GM06990 (cell line): ENCODE measurements around the gene SOWAHD.
"Not testable (repeated sequence)": the region's sequence is repeated elsewhere in the genome, so short reads cannot be mapped to it uniquely, and the experiment has no call there.

Experiments used
- DNase-seq: peaks from one replicate; pipeline ENCODE4 v3.0.0-alpha.2; 2011; ENCODE audit not compliant: insufficient read length; ENCODE audit errors: extremely low read depth
- H3K27me3 ChIP-seq: replicated peaks from 2 replicates; pipeline ENCODE4 v1.6.0; 2011; ENCODE audit warnings: low read length; ENCODE audit not compliant: control insufficient read depth, insufficient read depth
- H3K36me3 ChIP-seq: 2 replicates; pipeline ENCODE4 v1.5.1; 2011; ENCODE audit warnings: low read length; ENCODE audit not compliant: control insufficient read depth, insufficient read depth
- H3K4me3 ChIP-seq: replicated peaks from 2 replicates; pipeline ENCODE4 v1.5.1; 2011; ENCODE audit warnings: low read depth, mild to moderate bottlenecking, control low read depth, low read length
- TF ChIP-seq, protein P1 (sequence below): IDR thresholded peaks from 2 replicates; pipeline ENCODE4 v1.5.1; 2011; ENCODE audit warnings: low read length, control low read depth, mild to moderate bottlenecking, inconsistent platforms; ENCODE audit not compliant: insufficient read depth, poor library complexity, severe bottlenecking

SOWAHD gene

DNA sequence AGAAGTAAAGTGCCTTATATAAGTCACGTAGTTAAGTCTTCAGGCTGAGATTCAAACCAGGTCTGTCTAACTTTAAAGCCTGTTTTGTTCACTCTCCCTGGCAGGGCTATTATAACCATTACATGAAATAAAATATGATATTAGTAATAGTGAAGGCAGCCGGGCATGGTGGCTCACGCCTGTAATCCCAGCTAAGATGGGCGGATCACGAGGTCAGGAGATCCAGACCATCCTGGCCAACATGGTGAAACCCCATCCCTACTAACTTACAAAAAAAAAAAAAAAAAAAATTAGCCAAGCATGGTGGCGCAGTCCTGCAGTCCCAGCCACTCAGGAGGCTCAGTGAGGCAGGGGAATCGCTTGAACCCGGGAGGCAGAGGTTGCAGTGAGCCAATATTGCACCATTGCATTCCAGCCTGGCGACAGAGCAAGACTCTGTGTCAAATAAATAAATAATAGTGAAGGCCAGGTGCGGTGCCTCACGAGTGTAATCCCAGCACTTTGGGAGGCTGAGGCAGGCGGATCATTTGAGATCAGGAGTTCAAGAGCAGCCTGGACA is 22.1 kb upstream of the SOWAHD start:
- no peaks in the 10 kb centered on the region; the same call in 1 of the 2 replicates for H3K27me3 ChIP-seq
- no peaks in the 10 kb centered on the region for H3K36me3 ChIP-seq
- TF ChIP-seq, protein P1, sequence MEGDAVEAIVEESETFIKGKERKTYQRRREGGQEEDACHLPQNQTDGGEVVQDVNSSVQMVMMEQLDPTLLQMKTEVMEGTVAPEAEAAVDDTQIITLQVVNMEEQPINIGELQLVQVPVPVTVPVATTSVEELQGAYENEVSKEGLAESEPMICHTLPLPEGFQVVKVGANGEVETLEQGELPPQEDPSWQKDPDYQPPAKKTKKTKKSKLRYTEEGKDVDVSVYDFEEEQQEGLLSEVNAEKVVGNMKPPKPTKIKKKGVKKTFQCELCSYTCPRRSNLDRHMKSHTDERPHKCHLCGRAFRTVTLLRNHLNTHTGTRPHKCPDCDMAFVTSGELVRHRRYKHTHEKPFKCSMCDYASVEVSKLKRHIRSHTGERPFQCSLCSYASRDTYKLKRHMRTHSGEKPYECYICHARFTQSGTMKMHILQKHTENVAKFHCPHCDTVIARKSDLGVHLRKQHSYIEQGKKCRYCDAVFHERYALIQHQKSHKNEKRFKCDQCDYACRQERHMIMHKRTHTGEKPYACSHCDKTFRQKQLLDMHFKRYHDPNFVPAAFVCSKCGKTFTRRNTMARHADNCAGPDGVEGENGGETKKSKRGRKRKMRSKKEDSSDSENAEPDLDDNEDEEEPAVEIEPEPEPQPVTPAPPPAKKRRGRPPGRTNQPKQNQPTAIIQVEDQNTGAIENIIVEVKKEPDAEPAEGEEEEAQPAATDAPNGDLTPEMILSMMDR: no peak
- H3K4me3 ChIP-seq: no peak overlapping the region
- DNase-seq: no peak

GRCh38 chrX:119738742-119739141 is 19.6 kb upstream of the SOWAHD start:
- Histone ChIP-seq H3K36me3 (no peaks in the 10 kb centered on the region), H3K27me3 (no peaks in the 10 kb centered on the region; the same call in 1 of the 2 replicates), H3K4me3 (no peak overlapping the region)
- DNase-seq: no peak
- TF ChIP-seq, protein P1: no peak

DNA sequence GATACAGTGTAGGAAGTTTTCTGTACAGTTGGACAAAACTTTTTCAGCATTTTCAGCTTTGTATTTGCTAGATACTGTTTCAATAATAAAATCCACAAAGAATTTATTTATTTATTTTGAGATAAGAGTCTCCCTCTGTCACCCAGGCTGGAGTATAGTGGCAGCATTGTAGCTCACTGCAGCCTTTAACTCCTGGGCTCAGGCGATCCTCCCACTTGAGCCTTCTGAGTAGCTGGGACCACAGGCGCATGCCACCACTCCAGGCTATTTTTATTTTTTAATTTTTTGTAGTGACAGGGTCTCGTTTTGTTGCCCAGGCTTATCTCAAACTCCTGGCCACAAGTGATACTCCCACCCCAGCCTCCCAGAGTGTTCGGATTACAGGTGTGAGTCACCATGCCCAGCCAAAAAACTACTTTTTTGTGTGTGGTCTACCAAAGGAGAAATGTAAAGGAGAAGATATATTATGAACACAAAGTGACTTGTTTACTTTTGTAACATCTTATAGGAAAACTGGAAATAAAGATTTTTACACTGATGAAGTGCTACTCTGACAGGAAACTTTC is 13.0 kb upstream of the SOWAHD start:
- TF ChIP-seq, protein P1: no peak
- H3K4me3 ChIP-seq: no peak overlapping the region
- no peaks in the 10 kb centered on the region; the same call in 1 of the 2 replicates for H3K27me3 ChIP-seq
- DNase-seq: no peak
- H3K36me3 ChIP-seq: no peaks in the 10 kb centered on the region

- not testable (repeated sequence) for H3K27me3 ChIP-seq, DNase-seq, H3K36me3 ChIP-seq, H3K4me3 ChIP-seq
Observed at GRCh38 chrX:119750131-119750530, 8.3 kb upstream of the SOWAHD start.

- H3K4me3 ChIP-seq, H3K27me3 ChIP-seq, DNase-seq, H3K36me3 ChIP-seq: not testable (repeated sequence)
Observed at GRCh38 chrX:119750751-119751150, 7.6 kb upstream of the SOWAHD start.

DNA sequence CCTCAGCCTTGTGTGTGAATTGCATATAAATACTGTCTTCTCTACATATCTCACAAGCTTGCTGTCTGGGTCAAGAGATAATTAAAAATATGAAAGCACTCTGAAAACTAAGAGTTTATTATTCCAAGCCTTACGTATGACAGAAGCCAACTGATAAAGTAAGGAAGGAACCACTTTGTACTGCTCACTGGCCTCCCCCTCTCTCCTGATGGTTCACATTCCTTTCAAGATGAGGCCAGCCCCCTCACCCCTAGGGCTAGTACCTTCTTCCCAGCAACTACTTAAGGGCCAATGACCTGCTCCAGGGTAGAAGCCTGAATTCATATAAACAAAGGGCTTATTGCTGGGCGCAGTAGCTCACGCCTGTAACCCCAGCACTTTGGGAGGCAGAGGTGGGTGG is 5.4 kb upstream of the SOWAHD start:
- DNase-seq: no peak
- Histone ChIP-seq H3K4me3 (no peak overlapping the region), H3K27me3 (no peaks in the 10 kb centered on the region), H3K36me3 (no peaks in the 10 kb centered on the region)
- TF ChIP-seq, protein P1: no peak
